C4-2B (cell line): ENCODE results near the gene NRG2.

ENCODE experiments used
- H3K27ac ChIP-seq: fragments of 450-650 bp; 2 replicates; pipeline ENCODE4 v1.5.1; 2017
- CTCF ChIP-seq: fragments of 450-650 bp; conservative IDR thresholded peaks from 2 replicates; pipeline ENCODE4 v1.5.1; 2017; ENCODE audit warnings: mild to moderate bottlenecking
- ZFX ChIP-seq: fragments of 450-650 bp; IDR thresholded peaks from 2 replicates; pipeline ENCODE4 v1.6.1; 2017

The NRG2 gene

GRCh38 chr5:140041492-140042392, 1.4 kb downstream of the NRG2 start:
- TF ChIP-seq CTCF (no peak), ZFX (no peak)
- H3K27ac ChIP-seq = no peak overlapping the region

- TF ChIP-seq CTCF (no peak), ZFX (no peak)
- H3K27ac ChIP-seq = no peak overlapping the region
Measured at GRCh38 chr5:140041099-140041491, 2.0 kb downstream of the NRG2 start.

- no peak for TF ChIP-seq CTCF
- TF ChIP-seq ZFX = no peak
- H3K27ac ChIP-seq = no peak overlapping the region
Measured at GRCh38 chr5:140040358-140040757, 2.7 kb downstream of the NRG2 start.

GRCh38 chr5:140039561-140039960, 3.5 kb downstream of the NRG2 start:
- no peak overlapping the region for H3K27ac ChIP-seq
- no peak for TF ChIP-seq ZFX
- TF ChIP-seq CTCF = no peak

- H3K27ac ChIP-seq = no peak overlapping the region
- no peak for TF ChIP-seq ZFX
- TF ChIP-seq CTCF = no peak
Measured at GRCh38 chr5:140038373-140038957, 4.6 kb downstream of the NRG2 start.

- TF ChIP-seq ZFX (no peak), CTCF (no peak)
- H3K27ac ChIP-seq = no peak overlapping the region
Measured at GRCh38 chr5:140037012-140037411, 6.1 kb downstream of the NRG2 start.

- TF ChIP-seq CTCF (no peak), ZFX (no peak)
- no peak overlapping the region for H3K27ac ChIP-seq
Measured at GRCh38 chr5:140035881-140036280, 7.2 kb downstream of the NRG2 start.
